ENCODE results near the gene RNF215.

- TF ChIP-seq CTCF (IDR thresholded peaks at IDR 0.05; ENCODE audit: insufficient read depth, low read length) (no peak), SPI1 (IDR thresholded peaks at IDR 0.05; ENCODE audit: borderline replicate concordance, low read depth) (no peak), POLR2AphosphoS5 (IDR thresholded peaks at IDR 0.05; ENCODE audit: low read depth) (no peak)
Measured at GRCh38 chr22:30396871-30397655, 9.9 kb upstream of the RNF215 start, which contains the start of gene SEC14L2.

Data from HL-60 (cell line).